Calu3 (cell line): Measurements from ENCODE around the gene MIER1. TPM values are rescaled to one million over a fixed set of nuclear protein-coding genes. Genes with fewer than 3 reads are reported as not detected.

Experiments
- BruUV-seq: library from RNA; stranded (reverse); fragments of 400-500 nt; replicated peaks from 2 replicates; lab custom pipeline; 2021; lab: Mats Ljungman, UMichigan
- CTCF ChIA-PET: fragments of 300-600 bp; sonication (Branson Sonifier 250); formaldehyde crosslinking; loops from one replicate; lab custom pipeline; 2022; ENCODE audit warnings: antibody characterized with exemption; lab: Charles Lee
- DNase-seq: peaks from one replicate; pipeline ENCODE4 v3.0.0; 2022
- H3K27ac Mint-ChIP-seq: one replicate; pipeline ENCODE4 v1.8.0; 2022; ENCODE audit warnings: mixed read lengths; ENCODE audit not compliant: unreplicated experiment
- H3K27me3 Mint-ChIP-seq: one replicate; pipeline ENCODE4 v1.8.0; 2022; ENCODE audit warnings: mixed read lengths; ENCODE audit not compliant: unreplicated experiment
- H3K36me3 Mint-ChIP-seq: one replicate; pipeline ENCODE4 v1.8.0; 2022; ENCODE audit warnings: mild to moderate bottlenecking, moderate library complexity, mixed read lengths; ENCODE audit not compliant: insufficient read depth, unreplicated experiment
- H3K4me1 Mint-ChIP-seq: one replicate; pipeline ENCODE4 v1.8.0; 2022; ENCODE audit warnings: mild to moderate bottlenecking, low read depth, mixed read lengths; ENCODE audit not compliant: unreplicated experiment
- H3K4me3 Mint-ChIP-seq: one replicate; pipeline ENCODE4 v1.8.0; 2022; ENCODE audit warnings: mild to moderate bottlenecking, low read depth, moderate library complexity, mixed read lengths; ENCODE audit not compliant: unreplicated experiment
- H3K9me3 Mint-ChIP-seq: one replicate; pipeline ENCODE4 v1.8.0; 2022; ENCODE audit warnings: low read depth, mixed read lengths; ENCODE audit not compliant: unreplicated experiment
- intact Hi-C: fragments of 100-400 bp; cut with micrococcal nuclease; formaldehyde crosslinking; loops from one replicate; pipeline ENCODE4 v1.10.0; 2022; ENCODE audit not compliant: unreplicated experiment
- total RNA-seq: library from RNA; stranded (reverse); gene quantifications from 2 replicates; pipeline ENCODE4 v1.2.3, GENCODE V29; 2022
- TF ChIP-seq, protein P1 (sequence below): fragments of 200-600 bp; IDR thresholded peaks from one replicate; pipeline ENCODE4 v1.8.0; 2022; ENCODE audit warnings: antibody characterized with exemption; ENCODE audit not compliant: unreplicated experiment

Gene MIER1
- total RNA-seq, 1 experiment from 2014 or later = 27.4 TPM

GRCh38 chr1:66944330-66945274, 19.8 kb downstream of the MIER1 start:
- H3K36me3 Mint-ChIP-seq = peaks cover 32% of the 10 kb centered on the region
- TF ChIP-seq, protein P1, sequence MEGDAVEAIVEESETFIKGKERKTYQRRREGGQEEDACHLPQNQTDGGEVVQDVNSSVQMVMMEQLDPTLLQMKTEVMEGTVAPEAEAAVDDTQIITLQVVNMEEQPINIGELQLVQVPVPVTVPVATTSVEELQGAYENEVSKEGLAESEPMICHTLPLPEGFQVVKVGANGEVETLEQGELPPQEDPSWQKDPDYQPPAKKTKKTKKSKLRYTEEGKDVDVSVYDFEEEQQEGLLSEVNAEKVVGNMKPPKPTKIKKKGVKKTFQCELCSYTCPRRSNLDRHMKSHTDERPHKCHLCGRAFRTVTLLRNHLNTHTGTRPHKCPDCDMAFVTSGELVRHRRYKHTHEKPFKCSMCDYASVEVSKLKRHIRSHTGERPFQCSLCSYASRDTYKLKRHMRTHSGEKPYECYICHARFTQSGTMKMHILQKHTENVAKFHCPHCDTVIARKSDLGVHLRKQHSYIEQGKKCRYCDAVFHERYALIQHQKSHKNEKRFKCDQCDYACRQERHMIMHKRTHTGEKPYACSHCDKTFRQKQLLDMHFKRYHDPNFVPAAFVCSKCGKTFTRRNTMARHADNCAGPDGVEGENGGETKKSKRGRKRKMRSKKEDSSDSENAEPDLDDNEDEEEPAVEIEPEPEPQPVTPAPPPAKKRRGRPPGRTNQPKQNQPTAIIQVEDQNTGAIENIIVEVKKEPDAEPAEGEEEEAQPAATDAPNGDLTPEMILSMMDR = no peak
- CTCF ChIA-PET = interaction anchor here (0.7 to 1.1 kb wide), 3 partner anchors 20 to 37 kb away, joined by 3 to 5 read pairs (median 3); partner anchors contain the start of genes DNAI4 and MIER1
- intact Hi-C loops = no loop called here
- no peaks in the 10 kb centered on the region for H3K9me3 Mint-ChIP-seq
- DNase-seq = peak; percentile 63
- peak overlapping the region; percentile 36 for H3K4me3 Mint-ChIP-seq
- H3K27me3 Mint-ChIP-seq = no peaks in the 10 kb centered on the region
- no TSS peak for BruUV-seq
- H3K4me1 Mint-ChIP-seq = peaks cover 54% of the 10 kb centered on the region
- peak overlapping the region; percentile 70 for H3K27ac Mint-ChIP-seq

DNA sequence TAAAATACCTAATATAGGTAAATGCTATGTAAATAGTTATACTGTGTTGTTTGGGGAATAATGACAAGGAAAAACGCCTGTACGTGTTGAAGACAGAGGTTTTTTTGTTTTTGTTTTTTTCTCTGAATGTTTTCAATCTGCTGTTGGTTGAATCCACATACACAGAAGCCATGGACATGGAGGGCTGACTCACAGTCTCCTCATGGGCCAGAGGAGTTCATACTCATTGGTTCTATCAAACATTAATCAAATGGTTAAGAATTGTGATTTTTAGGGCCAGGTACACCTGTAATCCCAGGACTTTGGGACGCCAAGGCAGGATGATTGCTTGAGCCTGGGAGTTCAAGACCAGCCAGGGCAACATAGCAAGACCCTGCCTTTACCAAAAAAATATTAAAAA, 20.5 kb downstream of the MIER1 start:
- no TSS peak for BruUV-seq
- intact Hi-C loops = no loop called here
- TF ChIP-seq, protein P1 = no peak
- H3K36me3 Mint-ChIP-seq = peaks cover 32% of the 10 kb centered on the region
- peak overlapping the region; percentile 70 for H3K27ac Mint-ChIP-seq
- peaks cover 46% of the 10 kb centered on the region for H3K4me1 Mint-ChIP-seq
- H3K27me3 Mint-ChIP-seq = no peaks in the 10 kb centered on the region
- H3K9me3 Mint-ChIP-seq = no peaks in the 10 kb centered on the region
- no peak for DNase-seq
- peak overlapping the region; percentile 36 for H3K4me3 Mint-ChIP-seq
- CTCF ChIA-PET = interaction anchor here (1.1 kb wide), 1 partner anchor 21 kb away, joined by 3 read pairs; the partner anchor contains the start of genes DNAI4 and MIER1

DNA sequence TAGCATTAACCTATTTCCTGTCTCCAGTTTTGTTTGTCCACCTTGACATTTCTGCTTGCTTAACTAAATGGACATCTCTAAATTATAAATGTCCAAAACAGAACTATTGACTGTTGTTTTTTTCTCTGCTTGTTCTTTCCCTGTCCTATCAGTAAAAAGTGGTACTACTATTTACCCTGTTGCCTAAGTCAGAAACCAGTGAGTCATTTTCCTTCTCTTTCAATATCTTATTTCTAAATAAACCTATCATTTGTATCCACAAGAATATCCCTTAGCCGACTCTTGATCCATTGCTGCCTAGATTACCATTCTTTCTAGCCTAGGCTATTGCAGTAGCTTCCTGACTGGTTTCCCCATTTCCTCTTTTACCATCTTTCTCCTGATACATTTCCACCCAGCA, 22.5 kb downstream of the MIER1 start:
- H3K27ac Mint-ChIP-seq = peak overlapping the region; percentile 43
- H3K4me3 Mint-ChIP-seq = no peak overlapping the region
- H3K27me3 Mint-ChIP-seq = no peaks in the 10 kb centered on the region
- CTCF ChIA-PET = no interaction called here
- H3K4me1 Mint-ChIP-seq = peaks cover 46% of the 10 kb centered on the region
- peaks cover 24% of the 10 kb centered on the region for H3K36me3 Mint-ChIP-seq
- intact Hi-C loops = no loop called here
- TF ChIP-seq, protein P1 = no peak
- no peaks in the 10 kb centered on the region for H3K9me3 Mint-ChIP-seq
- BruUV-seq = no TSS peak
- DNase-seq = no peak

GRCh38 chr1:66951513-66951912, 26.7 kb downstream of the MIER1 start:
- intact Hi-C loops = no loop called here
- CTCF ChIA-PET = no interaction called here
- peaks cover 28% of the 10 kb centered on the region for H3K36me3 Mint-ChIP-seq
- no peaks in the 10 kb centered on the region for H3K9me3 Mint-ChIP-seq
- H3K27me3 Mint-ChIP-seq = no peaks in the 10 kb centered on the region
- H3K4me3 Mint-ChIP-seq = no peak overlapping the region
- no TSS peak for BruUV-seq
- no peak for DNase-seq
- TF ChIP-seq, protein P1 = no peak
- H3K27ac Mint-ChIP-seq = no peak overlapping the region
- H3K4me1 Mint-ChIP-seq = peaks cover 27% of the 10 kb centered on the region
